Body of pancreas (tissue), 4 donors: Measurements from ENCODE around the gene ALG14. TPM values are rescaled to one million over a fixed set of nuclear protein-coding genes. Genes with fewer than 3 reads are reported as not detected.

Experiments used
- ATAC-seq: fragments of 150-250 bp; one replicate; pipeline ENCODE4 v1.9.1; 2016
- DNase-seq, 4 donors: peaks; one replicate each; pipeline ENCODE4 v3.0.0-alpha.2; 2019
- H3K27ac ChIP-seq, 4 donors: fragments of 200-600 bp; sonication (generic); 1 replicate in 3 of 4; 2 replicates in 1 of 4; pipeline versions ENCODE4 v1.5.1 to v1.6.1; 2016 to 2019; ENCODE audit warnings: mild to moderate bottlenecking in 1 of 4, mixed read lengths in 1 of 4, moderate library complexity in 1 of 4
- H3K27me3 ChIP-seq, 2 donors: fragments of 200-600 bp; sonication (generic); one replicate each; pipeline ENCODE4 v1.6.0; 2016; ENCODE audit warnings: mild to moderate bottlenecking in 1 of 2
- H3K36me3 ChIP-seq, 2 donors: fragments of 200-600 bp; sonication (generic); replicated peaks in 1 of 2; 2 replicates each; pipeline ENCODE4 v1.5.1; 2016; ENCODE audit warnings: low read depth in 2 of 2; ENCODE audit not compliant: insufficient read depth in 1 of 2
- H3K4me1 ChIP-seq: fragments of 200-600 bp; sonication (generic); one replicate; pipeline ENCODE4 v1.6.0; 2016
- H3K4me3 ChIP-seq, 2 donors: fragments of 200-600 bp; sonication (generic); 1 replicate in 1 of 2; 2 replicates in 1 of 2; pipeline ENCODE4 v1.5.1; 2016 to 2019
- H3K9me3 ChIP-seq, 3 donors: fragments of 200-600 bp; sonication (generic); 1 replicate in 2 of 3; 2 replicates in 1 of 3; pipeline ENCODE4 v1.5.1; 2016
- POLR2A ChIP-seq, 3 donors: fragments of 450-650 bp; IDR thresholded peaks; one replicate each; pipeline ENCODE4 v1.6.1; 2016; ENCODE audit warnings: antibody characterized with exemption in 3 of 3, mild to moderate bottlenecking in 2 of 3
- WGBS, 2 donors: methylation state at CpG; one replicate each; pipeline ENCODE4 v1.1.5; 2017; 5-methylcytosine and 5-hydroxymethylcytosine counted together
- intact Hi-C: fragments of 100-400 bp; cut with DNase I; formaldehyde crosslinking; loops from one replicate; pipeline ENCODE4 v1.15.1; 2023
- total RNA-seq, 2 donors: library from RNA; depleted of rRNA; stranded (reverse); fragments of >200 nt; gene quantifications; one replicate each; pipeline ENCODE4 v1.1.0, GENCODE V29; 2016
- TF ChIP-seq, protein P1 (sequence below), 7 experiments: fragments of 450-650 bp in 4 of 7; fragments of 200-600 bp in 3 of 7; sonication (generic) in 3 of 7; IDR thresholded peaks; one replicate each; pipeline ENCODE4 v1.5.1; 2016 to 2019; ENCODE audit warnings: antibody characterized with exemption in 7 of 7

ALG14 gene
- total RNA-seq, 2 donors from 2014 or later = 0.78 to 0.99 TPM

GRCh38 chr1:94971491-94971924 lies 101.2 kb downstream of the ALG14 start:
- ATAC-seq (no peak), DNase-seq (no peak)
- no peak for TF ChIP-seq POLR2A (IDR thresholded peaks at IDR 0.05)
- TF ChIP-seq, protein P1, sequence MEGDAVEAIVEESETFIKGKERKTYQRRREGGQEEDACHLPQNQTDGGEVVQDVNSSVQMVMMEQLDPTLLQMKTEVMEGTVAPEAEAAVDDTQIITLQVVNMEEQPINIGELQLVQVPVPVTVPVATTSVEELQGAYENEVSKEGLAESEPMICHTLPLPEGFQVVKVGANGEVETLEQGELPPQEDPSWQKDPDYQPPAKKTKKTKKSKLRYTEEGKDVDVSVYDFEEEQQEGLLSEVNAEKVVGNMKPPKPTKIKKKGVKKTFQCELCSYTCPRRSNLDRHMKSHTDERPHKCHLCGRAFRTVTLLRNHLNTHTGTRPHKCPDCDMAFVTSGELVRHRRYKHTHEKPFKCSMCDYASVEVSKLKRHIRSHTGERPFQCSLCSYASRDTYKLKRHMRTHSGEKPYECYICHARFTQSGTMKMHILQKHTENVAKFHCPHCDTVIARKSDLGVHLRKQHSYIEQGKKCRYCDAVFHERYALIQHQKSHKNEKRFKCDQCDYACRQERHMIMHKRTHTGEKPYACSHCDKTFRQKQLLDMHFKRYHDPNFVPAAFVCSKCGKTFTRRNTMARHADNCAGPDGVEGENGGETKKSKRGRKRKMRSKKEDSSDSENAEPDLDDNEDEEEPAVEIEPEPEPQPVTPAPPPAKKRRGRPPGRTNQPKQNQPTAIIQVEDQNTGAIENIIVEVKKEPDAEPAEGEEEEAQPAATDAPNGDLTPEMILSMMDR (IDR thresholded peaks at IDR 0.05) = no peak
- intact Hi-C loops = no loop called here
- Histone ChIP-seq H3K27ac (peak overlapping the region in 1 of 4 donors; percentile 27), H3K4me1 (no peaks in the 10 kb centered on the region), H3K27me3 (no peaks in the 10 kb centered on the region), H3K36me3 (no peaks in the 10 kb centered on the region), H3K4me3 (no peak overlapping the region), H3K9me3 (no peaks in the 10 kb centered on the region)
- WGBS, 2 donors = 68 to 73% methylated on average over 6 of the region's 6 CpGs

GRCh38 chr1:94970783-94971182 lies 102.0 kb downstream of the ALG14 start:
- Histone ChIP-seq H3K27me3 (no peaks in the 10 kb centered on the region), H3K9me3 (no peaks in the 10 kb centered on the region), H3K27ac (no peak overlapping the region), H3K4me3 (no peak overlapping the region), H3K36me3 (no peaks in the 10 kb centered on the region), H3K4me1 (no peaks in the 10 kb centered on the region)
- no peak for DNase-seq
- WGBS, 2 donors = 86 to 89% methylated on average over 2 of the region's 2 CpGs
- TF ChIP-seq POLR2A (IDR thresholded peaks at IDR 0.05) = no peak
- TF ChIP-seq, protein P1 (IDR thresholded peaks at IDR 0.05) = no peak
- ATAC-seq = no peak
- intact Hi-C loops = no loop called here

DNA sequence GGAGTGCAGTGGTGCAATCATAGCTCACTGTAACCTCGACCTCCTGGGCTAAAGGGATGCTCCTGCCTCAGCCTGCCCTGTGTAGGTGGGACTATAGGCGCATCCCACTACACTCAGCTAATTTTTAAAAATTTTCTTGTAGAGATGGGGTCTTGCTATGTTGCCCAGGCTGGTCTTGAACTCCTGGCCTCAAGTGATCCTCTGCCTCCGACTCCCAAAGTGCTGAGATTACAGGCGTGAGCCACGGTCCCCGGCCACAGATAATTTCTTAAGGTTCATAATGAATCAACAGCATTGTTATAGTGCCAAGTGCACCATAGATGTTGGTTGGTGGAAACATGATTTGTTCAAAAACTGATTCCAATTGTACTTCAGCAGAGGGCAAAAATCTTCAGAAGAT lies 103.6 kb downstream of the ALG14 start:
- H3K4me1 ChIP-seq = no peaks in the 10 kb centered on the region
- WGBS, 2 donors = 86 to 93% methylated on average over 6 of the region's 6 CpGs
- H3K9me3 ChIP-seq = no peaks in the 10 kb centered on the region
- ATAC-seq (no peak), DNase-seq (no peak)
- intact Hi-C loops = no loop called here
- no peak overlapping the region for H3K4me3 ChIP-seq
- TF ChIP-seq, protein P1 (IDR thresholded peaks at IDR 0.05) = no peak
- no peak for TF ChIP-seq POLR2A (IDR thresholded peaks at IDR 0.05)
- no peak overlapping the region for H3K27ac ChIP-seq
- no peaks in the 10 kb centered on the region for H3K36me3 ChIP-seq
- no peaks in the 10 kb centered on the region for H3K27me3 ChIP-seq

DNA sequence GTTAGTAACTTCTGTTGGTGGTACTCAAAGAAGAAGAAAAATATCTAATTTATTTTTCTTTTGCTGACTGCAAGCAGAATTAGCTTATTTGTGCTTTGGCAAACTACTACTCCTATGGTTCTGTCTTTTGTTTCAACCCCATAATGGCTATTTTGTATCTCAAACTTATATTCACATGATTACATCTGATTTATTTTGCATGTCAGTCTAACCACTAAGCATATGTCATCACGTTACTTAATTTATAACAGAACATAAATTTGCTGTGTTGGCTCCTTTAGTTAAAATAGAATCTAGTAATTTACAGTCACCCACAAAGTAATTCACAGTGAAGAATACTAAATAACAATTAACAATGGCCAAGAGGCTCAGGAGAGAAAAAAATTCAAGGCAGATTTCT lies 106.7 kb downstream of the ALG14 start:
- ATAC-seq = no peak
- 79 to 84% methylated on average over 1 of the region's 1 CpG for WGBS, 2 donors
- H3K36me3 ChIP-seq = no peaks in the 10 kb centered on the region
- intact Hi-C loops = no loop called here
- H3K4me1 ChIP-seq = peaks cover 16% of the 10 kb centered on the region
- H3K4me3 ChIP-seq = no peak overlapping the region
- no peaks in the 10 kb centered on the region for H3K27me3 ChIP-seq
- no peak overlapping the region for H3K27ac ChIP-seq
- DNase-seq = no peak
- TF ChIP-seq, protein P1 (IDR thresholded peaks at IDR 0.05) = no peak
- TF ChIP-seq POLR2A (IDR thresholded peaks at IDR 0.05) = no peak
- no peaks in the 10 kb centered on the region for H3K9me3 ChIP-seq

- ATAC-seq = no peak
Observed at GRCh38 chr1:94963864-94964263, 108.9 kb downstream of the ALG14 start.

More at GRCh38 chr1:94963864-94964263, 108.9 kb downstream of the ALG14 start:
- TF ChIP-seq, protein P1 (IDR thresholded peaks at IDR 0.05) = no peak
- TF ChIP-seq POLR2A (IDR thresholded peaks at IDR 0.05) = no peak
- no peak for DNase-seq
- no peak overlapping the region for H3K27ac ChIP-seq
- WGBS, 2 donors = 75 to 85% methylated on average over 8 of the region's 8 CpGs
- no peaks in the 10 kb centered on the region for H3K27me3 ChIP-seq
- intact Hi-C loops = no loop called here
- H3K36me3 ChIP-seq = no peaks in the 10 kb centered on the region
- peaks cover 16% of the 10 kb centered on the region for H3K4me1 ChIP-seq
- no peaks in the 10 kb centered on the region for H3K9me3 ChIP-seq
- no peak overlapping the region for H3K4me3 ChIP-seq
